NT2/D1 (cell line): ENCODE results near the gene DPP6.

Experiments
- YY1 ChIP-seq: IDR thresholded peaks from 2 replicates; pipeline ENCODE4 v1.6.1; 2011; ENCODE audit not compliant: insufficient read length, insufficient read depth
- ZNF274 ChIP-seq: IDR thresholded peaks from 2 replicates; pipeline ENCODE4 v1.6.1; 2011; ENCODE audit warnings: mild to moderate bottlenecking, low read depth, low read length

DNA sequence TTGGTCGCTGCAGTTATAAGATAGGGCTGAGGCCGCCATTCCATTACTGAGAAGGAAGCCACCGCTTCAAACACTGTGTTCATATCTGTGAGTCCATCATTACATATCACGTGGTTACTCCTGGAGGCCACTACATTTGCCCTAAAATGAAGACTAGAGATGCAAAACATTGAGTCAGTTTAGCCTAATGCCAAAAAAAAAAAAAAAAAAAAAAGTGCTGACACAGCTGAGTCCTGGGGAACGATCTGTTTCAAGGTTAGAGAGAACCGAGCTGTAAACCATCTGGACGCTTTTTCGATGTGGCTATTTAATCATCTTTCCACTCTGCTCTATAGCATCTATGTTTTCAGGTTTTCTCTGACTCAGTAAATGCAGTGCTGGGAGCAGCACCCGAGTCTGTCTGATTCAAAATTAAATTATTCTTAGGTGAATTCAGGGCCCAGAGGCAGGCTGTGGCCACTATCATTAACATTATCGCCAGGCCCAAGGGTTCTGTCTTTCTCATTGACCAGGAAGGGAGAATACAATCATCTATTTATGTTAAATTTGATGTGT lies 501.6 kb downstream of the DPP6 start:
- no peak for TF ChIP-seq YY1
- TF ChIP-seq ZNF274: no peak
